B cell (primary cell): Measurements from ENCODE around the gene SNF8.

Experiments
- CTCF ChIP-seq: fragments of 200-600 bp; IDR thresholded peaks from one replicate; pipeline ENCODE4 v1.8.0; 2022; ENCODE audit warnings: antibody characterized with exemption, mild to moderate bottlenecking
- EZH2 ChIP-seq: IDR thresholded peaks from 2 replicates; pipeline ENCODE4 v1.6.1; 2012; ENCODE audit warnings: borderline replicate concordance, low read depth, mild to moderate bottlenecking, moderate library complexity, low read length; ENCODE audit not compliant: insufficient read depth, poor library complexity, severe bottlenecking

- TF ChIP-seq CTCF (no peak), EZH2 (no peak)
Observed at GRCh38 chr17:48993305-48993704, 48.7 kb upstream of the SNF8 start.
